ENCODE results near the gene ADGRD2.

ADGRD2 gene

DNA sequence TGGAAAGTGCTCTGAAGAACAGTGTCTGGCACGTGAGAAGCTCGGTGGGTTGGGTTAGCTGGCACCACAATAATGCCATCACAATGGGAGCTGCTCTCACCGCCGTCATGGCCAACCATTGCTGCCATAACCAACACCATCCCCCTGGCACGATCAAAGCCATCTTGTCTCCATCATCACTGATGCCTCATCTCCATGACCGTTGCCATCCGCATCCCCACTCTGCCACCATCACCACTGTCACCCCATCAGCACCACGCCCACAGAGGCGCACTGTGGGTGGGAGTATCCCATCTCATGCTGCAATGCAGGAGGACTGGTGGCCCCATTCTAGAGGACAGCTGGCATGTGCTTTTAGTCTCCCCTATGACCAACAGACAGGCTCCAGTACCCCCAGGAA lies 33.2 kb downstream of the ADGRD2 start:
- ChIA-PET CTCF (interaction anchor here (0.6 kb wide), 2 partner anchors 14 to 18 kb away, joined by 3 to 4 read pairs; no protein-coding TSS in a partner anchor), POLR2A (ENCODE audit: low non-redundant PET) (no interaction called here)
- DNase-seq (ENCODE audit: low spot score) = no peak
- H3K27ac ChIP-seq = no peak overlapping the region
- TF ChIP-seq, protein P1, sequence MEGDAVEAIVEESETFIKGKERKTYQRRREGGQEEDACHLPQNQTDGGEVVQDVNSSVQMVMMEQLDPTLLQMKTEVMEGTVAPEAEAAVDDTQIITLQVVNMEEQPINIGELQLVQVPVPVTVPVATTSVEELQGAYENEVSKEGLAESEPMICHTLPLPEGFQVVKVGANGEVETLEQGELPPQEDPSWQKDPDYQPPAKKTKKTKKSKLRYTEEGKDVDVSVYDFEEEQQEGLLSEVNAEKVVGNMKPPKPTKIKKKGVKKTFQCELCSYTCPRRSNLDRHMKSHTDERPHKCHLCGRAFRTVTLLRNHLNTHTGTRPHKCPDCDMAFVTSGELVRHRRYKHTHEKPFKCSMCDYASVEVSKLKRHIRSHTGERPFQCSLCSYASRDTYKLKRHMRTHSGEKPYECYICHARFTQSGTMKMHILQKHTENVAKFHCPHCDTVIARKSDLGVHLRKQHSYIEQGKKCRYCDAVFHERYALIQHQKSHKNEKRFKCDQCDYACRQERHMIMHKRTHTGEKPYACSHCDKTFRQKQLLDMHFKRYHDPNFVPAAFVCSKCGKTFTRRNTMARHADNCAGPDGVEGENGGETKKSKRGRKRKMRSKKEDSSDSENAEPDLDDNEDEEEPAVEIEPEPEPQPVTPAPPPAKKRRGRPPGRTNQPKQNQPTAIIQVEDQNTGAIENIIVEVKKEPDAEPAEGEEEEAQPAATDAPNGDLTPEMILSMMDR (conservative IDR thresholded peaks at IDR 0.05; ENCODE audit: low read depth) = no peak

DNA sequence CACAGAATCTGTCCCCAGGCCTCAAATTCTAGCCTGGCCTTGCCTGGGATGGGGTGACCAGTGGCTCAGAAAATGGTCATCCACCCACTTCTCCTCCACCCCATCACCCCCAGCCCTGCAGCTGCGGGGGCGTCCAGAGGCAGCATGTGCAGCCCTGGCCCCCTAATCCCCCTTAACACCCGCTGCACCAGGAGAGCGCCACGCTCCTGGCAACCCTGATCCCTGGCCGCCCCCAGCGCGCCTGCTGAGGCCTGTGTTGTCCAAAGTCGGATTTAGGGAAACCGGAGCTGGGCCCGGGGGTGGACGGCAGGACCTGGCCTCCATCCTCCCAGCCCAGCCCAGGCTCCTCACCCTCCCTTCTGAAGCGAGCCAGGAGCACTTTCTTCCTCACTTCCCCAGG lies 35.0 kb downstream of the ADGRD2 start:
- TF ChIP-seq, protein P1 (conservative IDR thresholded peaks at IDR 0.05; ENCODE audit: low read depth) = no peak
- no peak for DNase-seq (ENCODE audit: low spot score)
- no peak overlapping the region for H3K27ac ChIP-seq
- ChIA-PET CTCF (interaction anchor here (0.8 kb wide), 1 partner anchor 122 kb away, joined by 3 read pairs; no protein-coding TSS in a partner anchor), POLR2A (ENCODE audit: low non-redundant PET) (no interaction called here)

DNA sequence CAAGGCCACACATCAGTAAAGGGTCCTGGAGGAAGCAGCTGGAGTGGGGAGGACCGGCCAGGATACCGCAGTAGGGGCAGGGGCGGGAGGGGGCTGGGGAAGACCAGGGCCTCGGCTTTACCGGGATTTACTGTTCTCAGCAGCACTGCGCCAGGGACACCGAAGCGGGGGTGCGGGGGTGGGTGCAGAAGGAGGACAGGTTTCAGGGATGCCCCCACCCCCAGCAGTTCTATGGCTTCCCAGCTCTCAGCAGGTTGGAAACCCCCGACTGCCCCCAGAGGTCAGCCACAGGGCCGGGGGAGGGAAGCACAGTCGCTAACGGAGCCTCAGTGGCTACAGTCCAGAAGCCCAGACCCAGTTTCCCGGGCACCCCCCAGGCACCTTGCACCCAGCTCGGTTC lies 35.7 kb downstream of the ADGRD2 start:
- CTCF ChIA-PET = interaction anchor here (0.8 kb wide), 1 partner anchor 123 kb away, joined by 3 read pairs; no protein-coding TSS in a partner anchor
- no peak overlapping the region for H3K27ac ChIP-seq
- TF ChIP-seq, protein P1 (conservative IDR thresholded peaks at IDR 0.05; ENCODE audit: low read depth) = no peak
- DNase-seq (ENCODE audit: low spot score) = no peak
- POLR2A ChIA-PET (ENCODE audit: low non-redundant PET) = no interaction called here

DNA sequence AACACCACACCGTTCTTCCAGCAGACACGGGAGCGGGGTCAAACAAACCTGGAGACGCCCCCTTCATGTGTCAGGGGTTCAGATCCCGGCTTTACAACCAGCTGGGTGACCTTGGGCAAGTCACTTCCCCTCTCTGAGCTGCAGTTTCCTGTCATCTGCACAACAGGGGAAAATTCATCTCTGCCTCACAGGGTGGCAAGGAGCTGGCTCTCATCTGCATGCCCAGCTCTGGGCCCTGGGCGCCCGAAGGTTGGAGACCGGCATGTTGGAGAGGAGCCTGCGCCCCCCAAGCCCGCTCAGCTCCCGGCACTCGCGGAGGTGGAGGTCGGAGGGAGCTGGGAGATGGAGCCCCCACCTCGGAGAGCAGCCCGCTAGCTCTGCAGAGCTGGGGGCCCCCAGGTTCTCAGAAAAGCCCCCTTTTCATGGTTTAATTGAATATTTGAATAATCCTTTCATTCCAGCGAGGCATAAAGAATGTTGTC lies 36.6 kb downstream of the ADGRD2 start:
- POLR2A ChIA-PET (ENCODE audit: low non-redundant PET) = no interaction called here

DNA sequence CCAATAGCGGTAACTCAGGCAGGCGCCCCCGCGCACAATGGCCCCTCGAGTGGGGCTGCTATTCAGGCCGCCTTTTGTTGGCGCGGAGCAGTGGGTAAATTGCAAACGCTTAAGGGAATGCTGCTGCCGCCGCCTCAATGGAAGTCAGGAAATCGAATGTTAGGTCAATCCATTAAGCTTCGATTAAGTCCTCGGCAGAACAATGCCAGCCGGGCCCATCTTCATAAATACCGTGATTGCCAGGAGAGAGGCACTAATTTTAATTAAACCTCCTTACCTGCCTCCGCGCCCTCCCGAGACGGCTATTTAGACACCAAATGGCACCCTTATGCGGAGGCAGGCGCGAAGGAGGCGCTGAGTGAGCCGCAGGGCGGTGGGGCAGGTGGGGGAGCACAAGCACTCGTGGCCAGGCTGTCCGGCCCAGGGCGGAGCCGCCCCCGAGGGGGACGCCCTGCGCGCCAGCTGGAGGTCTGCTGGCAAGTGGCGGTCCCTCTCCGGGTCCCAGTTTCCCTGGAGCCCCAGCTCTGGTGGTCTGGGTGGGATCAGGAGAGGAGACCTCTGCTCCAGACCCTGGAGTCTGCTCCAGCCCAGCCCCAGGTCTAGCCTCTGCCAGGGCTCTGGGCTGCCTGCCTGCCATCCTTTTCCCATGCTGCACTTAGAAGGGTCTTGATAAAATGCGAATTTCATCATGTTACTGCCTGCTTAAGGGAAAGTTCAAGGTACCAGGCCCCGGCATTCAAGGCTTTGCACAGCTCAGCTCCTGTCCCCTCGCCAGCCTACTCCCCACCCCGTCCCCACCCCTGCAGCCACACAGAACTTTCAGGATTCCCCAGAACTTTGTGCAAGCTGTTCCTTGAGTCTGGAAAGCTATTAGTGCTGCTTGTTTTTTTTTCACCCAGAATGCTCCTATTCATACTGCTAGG lies 37.3 kb downstream of the ADGRD2 start:
- TF ChIP-seq, protein P1 (conservative IDR thresholded peaks at IDR 0.05; ENCODE audit: low read depth) = no peak
- no peak for DNase-seq (ENCODE audit: low spot score)
- no peak overlapping the region for H3K27ac ChIP-seq
- ChIA-PET POLR2A (ENCODE audit: low non-redundant PET) (no interaction called here), CTCF (interaction anchor here (0.7 kb wide), 3 partner anchors 28 to 94 kb away, joined by 3 to 4 read pairs (median 3); no protein-coding TSS in a partner anchor)

More for the DNA sequence above, 36.6 kb downstream of the ADGRD2 start:
- no peak for DNase-seq (ENCODE audit: low spot score)
- TF ChIP-seq, protein P1 (conservative IDR thresholded peaks at IDR 0.05; ENCODE audit: low read depth) = no peak
- H3K27ac ChIP-seq = no peak overlapping the region
- CTCF ChIA-PET = interaction anchor here (0.7 kb wide), 2 partner anchors 28 to 39 kb away, joined by 3 read pairs; no protein-coding TSS in a partner anchor

DNA sequence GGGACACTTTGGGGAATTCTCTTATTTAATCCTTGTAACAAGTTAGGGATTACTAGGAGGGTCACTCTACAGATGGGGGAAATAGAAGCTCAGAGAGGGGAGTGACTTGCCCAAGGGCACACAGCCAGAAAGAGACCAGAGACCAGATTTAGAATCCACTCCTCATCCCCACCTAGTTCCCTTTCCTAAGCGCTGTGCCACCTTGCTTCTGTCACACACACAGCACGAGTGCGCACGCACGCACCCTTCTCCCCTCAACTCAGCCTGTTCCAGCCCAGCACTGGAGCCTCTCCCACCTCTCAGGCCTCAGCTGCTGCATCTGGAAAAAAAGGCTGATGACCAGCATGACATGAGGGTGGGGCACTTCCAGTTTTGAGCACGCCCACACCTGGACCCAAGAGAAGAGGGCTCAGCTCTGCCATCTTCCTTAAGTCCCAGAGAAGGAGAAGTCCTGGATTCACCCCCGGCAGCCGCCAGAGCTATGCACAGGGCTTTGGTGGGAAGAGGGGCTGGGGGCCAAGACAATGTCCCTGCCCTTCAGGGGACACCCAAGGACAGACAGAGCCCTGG lies 38.5 kb downstream of the ADGRD2 start:
- no peak overlapping the region for H3K27ac ChIP-seq
- POLR2A ChIA-PET (ENCODE audit: low non-redundant PET) = no interaction called here
- TF ChIP-seq, protein P1 (conservative IDR thresholded peaks at IDR 0.05; ENCODE audit: low read depth) = no peak
- CTCF ChIA-PET = no interaction called here
- DNase-seq (ENCODE audit: low spot score) = no peak

Data from RWPE1 (cell line).